DMS 273 (cell line): Measurements from ENCODE around the gene ZNF548.
"Not testable (repeated sequence)": the region's sequence is repeated elsewhere in the genome, so short reads cannot be mapped to it uniquely, and the experiment has no call there.

Source experiments
- DNase-seq: peaks from one replicate; lab custom pipeline; 2025; ENCODE audit not compliant: unreplicated experiment; lab: John Stamatoyannopoulos, UW

The ZNF548 gene

GRCh38 chr19:57389730-57390598 is at the start of gene ZNF548:
Gene ZNF548 (plus strand): TSS chr19:57389854. CDS start chr19:57390100, 246 bp downstream.
- peak; percentile 99 for DNase-seq

GRCh38 chr19:57342582-57342981 is 47.1 kb upstream of the ZNF548 start:
- no peak for DNase-seq

- no peak for DNase-seq
Measured at GRCh38 chr19:57348136-57348535, 41.5 kb upstream of the ZNF548 start.

GRCh38 chr19:57350877-57351805 is 38.5 kb upstream of the ZNF548 start, which contains the start of gene ZNF304:
Gene ZNF304 (plus strand): TSS chr19:57351271. CDS start chr19:57351665, 394 bp downstream.
- DNase-seq: peak; percentile 99

GRCh38 chr19:57351867-57352266 is 37.8 kb upstream of the ZNF548 start:
- DNase-seq: no peak

GRCh38 chr19:57355916-57356315 is 33.7 kb upstream of the ZNF548 start:
- DNase-seq: no peak

- DNase-seq: no peak
Measured at GRCh38 chr19:57357406-57357805, 32.2 kb upstream of the ZNF548 start.

- DNase-seq: no peak
Measured at GRCh38 chr19:57359300-57359699, 30.4 kb upstream of the ZNF548 start.

GRCh38 chr19:57362419-57362818 is 27.2 kb upstream of the ZNF548 start:
- no peak for DNase-seq

GRCh38 chr19:57362997-57363687 is 26.5 kb upstream of the ZNF548 start, which contains the start of the genes TRAPPC2B and ZNF547:
Gene TRAPPC2B (plus strand): TSS chr19:57363551. CDS start chr19:57364834, 1,283 bp downstream.
Gene ZNF547 (plus strand): TSS chr19:57363551. CDS start chr19:57368556, 5,005 bp downstream.
- peak; percentile 99 for DNase-seq

GRCh38 chr19:57363688-57364181 is 25.9 kb upstream of the ZNF548 start:
- peak; percentile 44 for DNase-seq

- DNase-seq: no peak
Measured at GRCh38 chr19:57366776-57367175, 22.9 kb upstream of the ZNF548 start.

- no peak for DNase-seq
Measured at GRCh38 chr19:57374179-57374578, 15.5 kb upstream of the ZNF548 start.

GRCh38 chr19:57374647-57375046 is 15.0 kb upstream of the ZNF548 start:
- DNase-seq: not testable (repeated sequence)

- no peak for DNase-seq
Measured at GRCh38 chr19:57376151-57376550, 13.5 kb upstream of the ZNF548 start.

- no peak for DNase-seq
Measured at GRCh38 chr19:57377498-57378146, 12.0 kb upstream of the ZNF548 start.

GRCh38 chr19:57380923-57381322 is 8.7 kb upstream of the ZNF548 start:
- DNase-seq: no peak

- no peak for DNase-seq
Measured at GRCh38 chr19:57382806-57383488, 6.7 kb upstream of the ZNF548 start.

GRCh38 chr19:57389194-57389729 is 392 bp upstream of the ZNF548 start:
- DNase-seq: no peak
